Upper lobe of right lung (tissue), 1 donor: ENCODE results near the gene SHLD1. TPM values are rescaled to one million over a fixed set of nuclear protein-coding genes. Genes with fewer than 3 reads are reported as not detected.

Experiments used
- ATAC-seq: fragments of 200-7000 bp; cut with Tn5 transposase; one replicate; pipeline ENCODE4 v1.9.1; 2020; ENCODE audit warnings: mild to moderate bottlenecking, moderate library complexity
- DNase-seq: peaks from one replicate; pipeline ENCODE4 v3.0.0-alpha.2; 2020
- H3K27ac ChIP-seq: fragments of 200-600 bp; one replicate; pipeline ENCODE4 v1.8.0; 2022
- H3K27me3 ChIP-seq: fragments of 200-600 bp; one replicate; pipeline ENCODE4 v1.8.0; 2022; ENCODE audit warnings: mild to moderate bottlenecking
- H3K36me3 ChIP-seq: fragments of 200-600 bp; one replicate; pipeline ENCODE4 v1.8.0; 2022
- H3K4me1 ChIP-seq: fragments of 200-600 bp; one replicate; pipeline ENCODE4 v1.8.0; 2022
- H3K4me3 ChIP-seq: fragments of 200-600 bp; one replicate; pipeline ENCODE4 v1.8.0; 2022; ENCODE audit warnings: mild to moderate bottlenecking
- H3K9me3 ChIP-seq: fragments of 200-600 bp; one replicate; pipeline ENCODE4 v1.8.0; 2022
- intact Hi-C: fragments of 100-400 bp; cut with DNase I; formaldehyde crosslinking; loops from one replicate; pipeline ENCODE4 v1.11.0; 2022
- total RNA-seq: library from RNA; stranded (reverse); fragmentation: NEBNext Ultra II Directional; extraction: Animal tissue kit (Norgen Biotek cat#: 25700); gene quantifications from one replicate; pipeline ENCODE4 v1.2.1, GENCODE V29; 2021
- TF ChIP-seq, protein P1 (sequence below): fragments of 200-600 bp; IDR thresholded peaks from one replicate; pipeline ENCODE4 v1.8.0; 2022; ENCODE audit warnings: antibody characterized with exemption
- donor health status: DM: no; HTN: yes; CAD: no; lungs with severe emphysema.

SHLD1 gene
- total RNA-seq, 1 donor from 2014 or later: 5.8 TPM

- no peak for ATAC-seq
- no peak for DNase-seq
- H3K27me3 ChIP-seq: no peaks in the 10 kb centered on the region
- TF ChIP-seq, protein P1, sequence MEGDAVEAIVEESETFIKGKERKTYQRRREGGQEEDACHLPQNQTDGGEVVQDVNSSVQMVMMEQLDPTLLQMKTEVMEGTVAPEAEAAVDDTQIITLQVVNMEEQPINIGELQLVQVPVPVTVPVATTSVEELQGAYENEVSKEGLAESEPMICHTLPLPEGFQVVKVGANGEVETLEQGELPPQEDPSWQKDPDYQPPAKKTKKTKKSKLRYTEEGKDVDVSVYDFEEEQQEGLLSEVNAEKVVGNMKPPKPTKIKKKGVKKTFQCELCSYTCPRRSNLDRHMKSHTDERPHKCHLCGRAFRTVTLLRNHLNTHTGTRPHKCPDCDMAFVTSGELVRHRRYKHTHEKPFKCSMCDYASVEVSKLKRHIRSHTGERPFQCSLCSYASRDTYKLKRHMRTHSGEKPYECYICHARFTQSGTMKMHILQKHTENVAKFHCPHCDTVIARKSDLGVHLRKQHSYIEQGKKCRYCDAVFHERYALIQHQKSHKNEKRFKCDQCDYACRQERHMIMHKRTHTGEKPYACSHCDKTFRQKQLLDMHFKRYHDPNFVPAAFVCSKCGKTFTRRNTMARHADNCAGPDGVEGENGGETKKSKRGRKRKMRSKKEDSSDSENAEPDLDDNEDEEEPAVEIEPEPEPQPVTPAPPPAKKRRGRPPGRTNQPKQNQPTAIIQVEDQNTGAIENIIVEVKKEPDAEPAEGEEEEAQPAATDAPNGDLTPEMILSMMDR: no peak
- H3K27ac ChIP-seq: no peak overlapping the region
- H3K4me3 ChIP-seq: no peak overlapping the region
- peaks cover 25% of the 10 kb centered on the region for H3K4me1 ChIP-seq
- no peaks in the 10 kb centered on the region for H3K36me3 ChIP-seq
- intact Hi-C loops: no loop called here
- no peaks in the 10 kb centered on the region for H3K9me3 ChIP-seq
These were observed 37.0 kb downstream of the SHLD1 start for GRCh38 chr20:5786930-5787795.

- Histone ChIP-seq H3K4me1 (peaks cover 19% of the 10 kb centered on the region), H3K9me3 (no peaks in the 10 kb centered on the region), H3K27ac (no peak overlapping the region), H3K4me3 (no peak overlapping the region), H3K36me3 (no peaks in the 10 kb centered on the region), H3K27me3 (no peaks in the 10 kb centered on the region)
- ATAC-seq (no peak), DNase-seq (no peak)
- TF ChIP-seq, protein P1: no peak
- intact Hi-C loops: no loop called here
These were observed 37.6 kb downstream of the SHLD1 start for GRCh38 chr20:5787796-5788165.

GRCh38 chr20:5788385-5788895 is 38.2 kb downstream of the SHLD1 start:
- H3K9me3 ChIP-seq: no peaks in the 10 kb centered on the region
- TF ChIP-seq, protein P1: peak; percentile 88
- no peaks in the 10 kb centered on the region for H3K36me3 ChIP-seq
- ATAC-seq: peak; percentile 96
- H3K4me1 ChIP-seq: peaks cover 19% of the 10 kb centered on the region
- no peaks in the 10 kb centered on the region for H3K27me3 ChIP-seq
- peak; percentile 77 for DNase-seq
- H3K27ac ChIP-seq: no peak overlapping the region
- no peak overlapping the region for H3K4me3 ChIP-seq
- intact Hi-C loops: no loop called here

DNA sequence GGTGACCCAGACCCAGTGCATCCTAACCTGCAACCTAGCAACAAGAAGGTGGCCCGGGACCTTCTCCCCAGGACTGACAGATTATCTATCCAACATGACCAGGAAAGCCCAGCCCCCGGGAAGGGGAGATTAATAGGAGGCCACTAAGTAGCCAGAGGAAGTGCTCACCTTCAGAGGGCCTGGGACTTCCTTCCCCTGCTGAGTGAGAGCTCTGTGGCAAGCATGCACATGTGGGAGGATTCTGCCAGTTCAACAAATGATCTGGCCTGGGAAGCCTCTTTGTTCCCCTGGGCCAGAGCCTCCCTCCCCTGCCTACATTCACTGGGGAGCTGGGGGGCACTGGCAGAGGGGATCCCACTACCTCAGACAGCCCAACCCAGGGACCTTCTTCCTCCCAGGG is 39.6 kb downstream of the SHLD1 start:
- TF ChIP-seq, protein P1: no peak
- intact Hi-C loops: no loop called here
- DNase-seq: no peak

GRCh38 chr20:5793916-5794315 is 43.7 kb downstream of the SHLD1 start:
- TF ChIP-seq, protein P1: no peak
- H3K27me3 ChIP-seq: no peaks in the 10 kb centered on the region
- ATAC-seq (no peak), DNase-seq (no peak)
- H3K36me3 ChIP-seq: no peaks in the 10 kb centered on the region
- H3K27ac ChIP-seq: no peak overlapping the region
- no peaks in the 10 kb centered on the region for H3K9me3 ChIP-seq
- intact Hi-C loops: no loop called here
- no peaks in the 10 kb centered on the region for H3K4me1 ChIP-seq
- no peak overlapping the region for H3K4me3 ChIP-seq

More for the DNA sequence above, 39.6 kb downstream of the SHLD1 start:
- Histone ChIP-seq H3K4me1 (peaks cover 19% of the 10 kb centered on the region), H3K4me3 (no peak overlapping the region), H3K27ac (no peak overlapping the region), H3K9me3 (no peaks in the 10 kb centered on the region), H3K36me3 (no peaks in the 10 kb centered on the region), H3K27me3 (no peaks in the 10 kb centered on the region)
- ATAC-seq: peak; percentile 64
